ENCODE results near the gene BCL2L12.
"Not testable (repeated sequence)": the region's sequence is repeated elsewhere in the genome, so short reads cannot be mapped to it uniquely, and the experiment has no call there.

DNA sequence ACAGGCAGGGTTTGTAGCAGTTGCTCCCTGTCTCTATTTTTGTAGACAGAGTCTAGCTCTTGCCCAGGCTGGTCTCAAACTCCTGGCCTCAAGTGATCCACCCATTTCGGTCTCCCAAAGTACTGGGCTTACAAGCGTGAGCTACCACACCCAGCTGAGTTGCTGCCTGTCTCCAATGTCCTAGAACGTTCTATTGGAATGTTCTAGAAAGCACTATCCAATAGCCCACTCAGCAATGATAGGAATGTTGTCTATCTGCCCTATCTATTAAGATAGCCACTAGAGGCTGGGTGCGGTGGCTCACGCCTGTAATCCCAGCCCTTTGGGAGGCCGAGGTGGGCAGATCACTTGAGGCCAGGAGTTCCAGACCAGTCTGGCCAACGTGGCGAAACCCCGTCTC, 32.5 kb upstream of the BCL2L12 start:
- not testable (repeated sequence) for TF ChIP-seq POLR2A (IDR thresholded peaks at IDR 0.05)
- TF ChIP-seq, protein P1, sequence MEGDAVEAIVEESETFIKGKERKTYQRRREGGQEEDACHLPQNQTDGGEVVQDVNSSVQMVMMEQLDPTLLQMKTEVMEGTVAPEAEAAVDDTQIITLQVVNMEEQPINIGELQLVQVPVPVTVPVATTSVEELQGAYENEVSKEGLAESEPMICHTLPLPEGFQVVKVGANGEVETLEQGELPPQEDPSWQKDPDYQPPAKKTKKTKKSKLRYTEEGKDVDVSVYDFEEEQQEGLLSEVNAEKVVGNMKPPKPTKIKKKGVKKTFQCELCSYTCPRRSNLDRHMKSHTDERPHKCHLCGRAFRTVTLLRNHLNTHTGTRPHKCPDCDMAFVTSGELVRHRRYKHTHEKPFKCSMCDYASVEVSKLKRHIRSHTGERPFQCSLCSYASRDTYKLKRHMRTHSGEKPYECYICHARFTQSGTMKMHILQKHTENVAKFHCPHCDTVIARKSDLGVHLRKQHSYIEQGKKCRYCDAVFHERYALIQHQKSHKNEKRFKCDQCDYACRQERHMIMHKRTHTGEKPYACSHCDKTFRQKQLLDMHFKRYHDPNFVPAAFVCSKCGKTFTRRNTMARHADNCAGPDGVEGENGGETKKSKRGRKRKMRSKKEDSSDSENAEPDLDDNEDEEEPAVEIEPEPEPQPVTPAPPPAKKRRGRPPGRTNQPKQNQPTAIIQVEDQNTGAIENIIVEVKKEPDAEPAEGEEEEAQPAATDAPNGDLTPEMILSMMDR (IDR thresholded peaks at IDR 0.05): not testable (repeated sequence)
